ENCODE measurements around the gene PADI3. TPM values are rescaled to one million over a fixed set of nuclear protein-coding genes. Genes with fewer than 3 reads are reported as not detected.

PADI3 gene
- total and polyA plus RNA-seq, 12 donors = not detected

DNA sequence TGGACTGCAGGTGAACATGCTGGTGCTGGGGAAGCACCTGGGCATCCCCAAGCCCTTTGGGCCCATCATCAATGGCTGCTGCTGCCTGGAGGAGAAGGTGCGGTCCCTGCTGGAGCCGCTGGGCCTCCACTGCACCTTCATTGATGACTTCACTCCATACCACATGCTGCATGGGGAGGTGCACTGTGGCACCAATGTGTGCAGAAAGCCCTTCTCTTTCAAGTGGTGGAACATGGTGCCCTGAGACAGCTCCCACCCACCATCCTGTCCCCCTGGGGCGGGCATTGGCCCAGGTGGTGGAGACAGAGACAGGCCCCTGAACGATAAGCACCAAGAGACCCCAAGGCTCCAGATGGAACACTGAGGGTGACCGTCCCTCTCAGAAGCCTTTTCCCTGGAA is 33.9 kb downstream of the PADI3 start:
- H3K4me1 ChIP-seq (replicated peaks in 1 of 2) = no peaks in the 10 kb centered on the region
- peaks cover 3% of the 10 kb centered on the region for H3K27me3 ChIP-seq
- H3K36me3 ChIP-seq (replicated peaks in 1 of 2) = no peaks in the 10 kb centered on the region
- no peaks in the 10 kb centered on the region for H3K9me3 ChIP-seq (replicated peaks in 1 of 3)
- intact Hi-C loops (cut with DNase I) = no loop called here
- WGBS, 4 donors = 69 to 88% (median 82%) methylated on average over 3 to 5 of the region's 5 CpGs
- no peak overlapping the region for H3K27ac ChIP-seq
- no peak for DNase-seq
- TF ChIP-seq POLR2A (IDR thresholded peaks at IDR 0.05) = no peak
- TF ChIP-seq, protein P1, sequence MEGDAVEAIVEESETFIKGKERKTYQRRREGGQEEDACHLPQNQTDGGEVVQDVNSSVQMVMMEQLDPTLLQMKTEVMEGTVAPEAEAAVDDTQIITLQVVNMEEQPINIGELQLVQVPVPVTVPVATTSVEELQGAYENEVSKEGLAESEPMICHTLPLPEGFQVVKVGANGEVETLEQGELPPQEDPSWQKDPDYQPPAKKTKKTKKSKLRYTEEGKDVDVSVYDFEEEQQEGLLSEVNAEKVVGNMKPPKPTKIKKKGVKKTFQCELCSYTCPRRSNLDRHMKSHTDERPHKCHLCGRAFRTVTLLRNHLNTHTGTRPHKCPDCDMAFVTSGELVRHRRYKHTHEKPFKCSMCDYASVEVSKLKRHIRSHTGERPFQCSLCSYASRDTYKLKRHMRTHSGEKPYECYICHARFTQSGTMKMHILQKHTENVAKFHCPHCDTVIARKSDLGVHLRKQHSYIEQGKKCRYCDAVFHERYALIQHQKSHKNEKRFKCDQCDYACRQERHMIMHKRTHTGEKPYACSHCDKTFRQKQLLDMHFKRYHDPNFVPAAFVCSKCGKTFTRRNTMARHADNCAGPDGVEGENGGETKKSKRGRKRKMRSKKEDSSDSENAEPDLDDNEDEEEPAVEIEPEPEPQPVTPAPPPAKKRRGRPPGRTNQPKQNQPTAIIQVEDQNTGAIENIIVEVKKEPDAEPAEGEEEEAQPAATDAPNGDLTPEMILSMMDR (IDR thresholded peaks at IDR 0.05) = no peak
- H3K4me3 ChIP-seq = no peak overlapping the region

DNA sequence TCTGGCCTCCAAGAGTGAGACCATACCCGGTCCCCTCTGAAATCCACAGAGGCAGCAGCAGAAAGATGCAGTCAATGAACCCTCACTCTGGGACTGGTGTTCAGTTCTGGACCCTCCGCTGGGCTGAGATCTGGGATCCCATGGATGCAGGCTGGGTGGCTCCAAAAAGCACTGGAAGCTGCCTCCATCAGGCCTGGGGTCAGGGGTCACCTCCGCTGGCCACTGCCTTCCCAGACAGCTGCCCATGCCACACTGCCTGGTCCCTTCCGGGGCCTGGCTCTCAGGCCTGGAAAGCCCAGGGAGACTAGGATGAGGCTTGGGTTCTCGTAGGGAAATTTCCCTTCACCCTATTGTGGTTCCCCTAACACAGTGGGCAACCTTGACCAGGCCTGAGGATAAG is 37.7 kb downstream of the PADI3 start:
- no peak overlapping the region for H3K4me3 ChIP-seq
- no peak for TF ChIP-seq POLR2A (IDR thresholded peaks at IDR 0.05)
- TF ChIP-seq, protein P1 (IDR thresholded peaks at IDR 0.05) = no peak
- no peaks in the 10 kb centered on the region for H3K36me3 ChIP-seq (replicated peaks in 1 of 2)
- 80 to 100% (median 86%) methylated on average over 2 to 5 of the region's 5 CpGs for whole genome bisulfite sequencing, 4 donors
- DNase-seq = no peak
- no peak overlapping the region for H3K27ac ChIP-seq
- no peaks in the 10 kb centered on the region for H3K4me1 ChIP-seq (replicated peaks in 1 of 2)
- H3K27me3 ChIP-seq = peaks cover 8% of the 10 kb centered on the region
- no peaks in the 10 kb centered on the region for H3K9me3 ChIP-seq (replicated peaks in 1 of 3)
- intact Hi-C loops (cut with DNase I) = no loop called here

DNA sequence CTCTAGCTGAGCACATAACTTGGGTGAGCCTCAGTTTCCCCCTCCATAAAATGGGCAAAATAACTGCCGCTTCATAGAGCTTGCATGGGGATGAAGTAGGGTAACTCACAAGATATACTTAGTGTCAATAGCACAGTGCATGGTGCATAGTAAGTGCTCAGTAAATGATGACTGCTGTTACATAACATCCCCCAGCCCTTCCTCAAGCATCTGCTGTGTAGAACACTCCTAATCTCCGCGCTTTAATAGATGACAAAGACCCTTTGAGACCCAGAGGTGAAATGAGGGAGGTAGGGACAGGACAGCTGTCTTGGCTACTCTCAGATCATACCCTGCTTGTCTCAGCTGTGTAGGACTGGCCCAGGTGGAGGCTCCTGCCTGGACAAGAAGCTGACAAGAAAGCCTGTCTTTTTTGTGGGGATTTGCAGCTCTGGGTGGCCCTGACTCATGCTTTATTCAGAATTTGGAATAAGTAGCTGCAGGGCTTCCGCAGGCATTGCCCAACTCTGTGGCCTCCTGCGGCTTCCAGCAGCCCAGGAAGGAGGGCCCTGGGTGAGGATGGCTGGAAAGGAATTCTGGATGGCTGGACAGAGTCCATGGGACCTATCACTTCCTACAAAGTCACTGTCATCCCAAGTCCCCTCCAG is 38.4 kb downstream of the PADI3 start:
- Histone ChIP-seq H3K27ac (no peak overlapping the region), H3K9me3 (replicated peaks in 1 of 3) (no peaks in the 10 kb centered on the region), H3K27me3 (peaks cover 10% of the 10 kb centered on the region), H3K4me1 (replicated peaks in 1 of 2) (no peaks in the 10 kb centered on the region), H3K4me3 (no peak overlapping the region), H3K36me3 (replicated peaks in 1 of 2) (no peaks in the 10 kb centered on the region)
- no peak for DNase-seq
- TF ChIP-seq, protein P1 (IDR thresholded peaks at IDR 0.05) = no peak
- TF ChIP-seq POLR2A (IDR thresholded peaks at IDR 0.05) = no peak
- 73 to 100% (median 94%) methylated on average over 3 to 5 of the region's 5 CpGs for WGBS, 4 donors
- intact Hi-C loops (cut with DNase I) = no loop called here

DNA sequence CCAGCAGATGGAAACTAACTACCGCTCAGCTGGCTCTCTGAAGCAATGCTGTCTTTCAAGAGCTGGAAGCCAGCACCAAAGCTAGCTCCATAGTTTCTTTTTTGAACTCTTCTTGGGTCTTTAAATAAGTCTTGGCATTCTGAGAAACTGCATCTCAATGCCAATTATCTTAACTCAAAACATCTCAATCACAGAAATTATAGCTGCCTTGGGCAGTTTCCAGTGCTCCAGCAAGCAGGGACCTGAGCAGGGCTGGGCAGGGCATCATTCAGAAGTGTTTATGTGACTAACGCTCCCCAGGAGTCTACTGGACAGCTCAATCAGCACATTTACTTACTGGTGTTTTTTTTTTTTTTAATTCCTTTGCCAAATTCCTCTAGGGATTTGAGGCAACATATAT is 40.8 kb downstream of the PADI3 start:
- no peaks in the 10 kb centered on the region for H3K4me1 ChIP-seq (replicated peaks in 1 of 2)
- no peak overlapping the region for H3K4me3 ChIP-seq
- peaks cover 10% of the 10 kb centered on the region for H3K27me3 ChIP-seq
- H3K9me3 ChIP-seq (replicated peaks in 1 of 3) = no peaks in the 10 kb centered on the region
- 40 to 54% (median 47%) methylated on average over 2 of the region's 2 CpGs for WGBS, 4 donors
- DNase-seq = no peak
- H3K36me3 ChIP-seq (replicated peaks in 1 of 2) = no peaks in the 10 kb centered on the region
- no peak for TF ChIP-seq POLR2A (IDR thresholded peaks at IDR 0.05)
- TF ChIP-seq, protein P1 (IDR thresholded peaks at IDR 0.05) = no peak
- no peak overlapping the region for H3K27ac ChIP-seq
- intact Hi-C loops (cut with DNase I) = no loop called here

Measured in adrenal gland (tissue), 12 donors.